Fibroblast of skin of right biceps (primary cell): Measurements from ENCODE around the gene UNC13D.
"Not testable (repeated sequence)": the region's sequence is repeated elsewhere in the genome, so short reads cannot be mapped to it uniquely, and the experiment has no call there.

Experiments used
- DNase-seq: peaks from one replicate; pipeline ENCODE4 v3.0.0-alpha.2; 2013

The UNC13D gene

GRCh38 chr17:75819116-75819515 lies 25.1 kb downstream of the UNC13D start:
- DNase-seq = no peak

GRCh38 chr17:75818326-75818885 lies 25.8 kb downstream of the UNC13D start:
- no peak for DNase-seq

- DNase-seq = no peak
These were observed 26.6 kb downstream of the UNC13D start for GRCh38 chr17:75817571-75817970.

GRCh38 chr17:75816693-75817092 lies 27.5 kb downstream of the UNC13D start:
- DNase-seq = no peak

- DNase-seq = no peak
These were observed 28.8 kb downstream of the UNC13D start for GRCh38 chr17:75815399-75815798.

- DNase-seq = peak; percentile 61
These were observed 29.3 kb downstream of the UNC13D start for GRCh38 chr17:75814900-75815373.

GRCh38 chr17:75814021-75814395 lies 30.2 kb downstream of the UNC13D start:
- DNase-seq = no peak

- DNase-seq = no peak
These were observed 30.9 kb downstream of the UNC13D start for GRCh38 chr17:75813081-75814020.

GRCh38 chr17:75812096-75813013 lies 31.8 kb downstream of the UNC13D start:
- DNase-seq = no peak

- no peak for DNase-seq
These were observed 33.0 kb downstream of the UNC13D start for GRCh38 chr17:75811174-75811573.

- not testable (repeated sequence) for DNase-seq
These were observed 33.4 kb downstream of the UNC13D start for GRCh38 chr17:75810756-75811155.

GRCh38 chr17:75810216-75810615 lies 34.0 kb downstream of the UNC13D start:
- no peak for DNase-seq

- DNase-seq = no peak
These were observed 34.5 kb downstream of the UNC13D start for GRCh38 chr17:75809631-75810111.

GRCh38 chr17:75808905-75809621 lies 35.1 kb downstream of the UNC13D start:
- peak; percentile 61 for DNase-seq

GRCh38 chr17:75808549-75808904 lies 35.7 kb downstream of the UNC13D start:
- DNase-seq = no peak

GRCh38 chr17:75807861-75808260 lies 36.3 kb downstream of the UNC13D start:
- no peak for DNase-seq

GRCh38 chr17:75806822-75807500 lies 37.2 kb downstream of the UNC13D start:
- DNase-seq = no peak

GRCh38 chr17:75803883-75804282 lies 40.3 kb downstream of the UNC13D start:
- DNase-seq = no peak

GRCh38 chr17:75799402-75799801 lies 44.8 kb downstream of the UNC13D start:
- DNase-seq = no peak

GRCh38 chr17:75795820-75796607 lies 48.2 kb downstream of the UNC13D start:
- no peak for DNase-seq

GRCh38 chr17:75793460-75793859 lies 50.7 kb downstream of the UNC13D start:
- DNase-seq = no peak
